Mesenteric fat pad (tissue), 1 donor: Measurements from ENCODE around the gene TMEM145. TPM values are rescaled to one million over a fixed set of nuclear protein-coding genes. Genes with fewer than 3 reads are reported as not detected.
"Not testable (repeated sequence)": the region's sequence is repeated elsewhere in the genome, so short reads cannot be mapped to it uniquely, and the experiment has no call there.

Experiments used
- DNase-seq: peaks from one replicate; pipeline ENCODE4 v3.0.0-alpha.2; 2020; ENCODE audit warnings: low spot score
- long read RNA-seq: library from polyadenylated mRNA; unstranded; transcript quantifications from one replicate; pipeline ENCODE4 v2.0.0, GENCODE V29; 2020
- total RNA-seq: library from RNA; stranded (reverse); fragmentation: NEBNext Ultra II Directional; extraction: Animal tissue kit (Norgen Biotek cat#: 25700); gene quantifications from one replicate; pipeline ENCODE4 v1.2.1, GENCODE V29; 2021
- donor health status: DM: yes; HTN: yes; CAD: no.

Gene TMEM145
- total RNA-seq, result not detected
- long read RNA-seq, result 0 reads

GRCh38 chr19:42313096-42313839, at the start of gene TMEM145:
Gene TMEM145 (plus strand): TSS chr19:42313309. CDS start chr19:42313377, 68 bp downstream.
- DNase-seq, result no peak

- not testable (repeated sequence) for DNase-seq
These were observed 47.0 kb upstream of the TMEM145 start for GRCh38 chr19:42266105-42266504.

GRCh38 chr19:42266928-42267603, 46.0 kb upstream of the TMEM145 start:
- not testable (repeated sequence) for DNase-seq

- DNase-seq, result no peak
These were observed 45.4 kb upstream of the TMEM145 start for GRCh38 chr19:42267644-42268141.

- DNase-seq, result peak; percentile 98
These were observed 44.9 kb upstream of the TMEM145 start for GRCh38 chr19:42268142-42268703.

- DNase-seq, result peak; percentile 100
These were observed 44.2 kb upstream of the TMEM145 start, which contains the start of gene CIC for GRCh38 chr19:42268704-42269477. Gene CIC (plus strand): TSS chr19:42269252. CDS start chr19:42271784, 2,532 bp downstream.

GRCh38 chr19:42269478-42270345, 43.4 kb upstream of the TMEM145 start:
- DNase-seq, result no peak

GRCh38 chr19:42270346-42271044, 42.6 kb upstream of the TMEM145 start:
- no peak for DNase-seq

- no peak for DNase-seq
These were observed 42.1 kb upstream of the TMEM145 start for GRCh38 chr19:42271045-42271419.

GRCh38 chr19:42271861-42272534, 41.1 kb upstream of the TMEM145 start:
- no peak for DNase-seq

- no peak for DNase-seq
These were observed 40.6 kb upstream of the TMEM145 start for GRCh38 chr19:42272535-42272897.

- no peak for DNase-seq
These were observed 40.1 kb upstream of the TMEM145 start for GRCh38 chr19:42272989-42273406.

- DNase-seq, result no peak
These were observed 39.6 kb upstream of the TMEM145 start for GRCh38 chr19:42273407-42274064.

- DNase-seq, result no peak
These were observed 38.9 kb upstream of the TMEM145 start for GRCh38 chr19:42274065-42274682.

- DNase-seq, result no peak
These were observed 38.0 kb upstream of the TMEM145 start for GRCh38 chr19:42275103-42275502.

- no peak for DNase-seq
These were observed 37.6 kb upstream of the TMEM145 start for GRCh38 chr19:42275517-42275916.

- DNase-seq, result no peak
These were observed 36.8 kb upstream of the TMEM145 start for GRCh38 chr19:42276284-42276683.

- no peak for DNase-seq
These were observed 36.3 kb upstream of the TMEM145 start for GRCh38 chr19:42276821-42277220.
